HepG2 (cell line): ENCODE measurements around the gene BCL2L1. TPM values are rescaled to one million over a fixed set of nuclear protein-coding genes. Genes with fewer than 3 reads are reported as not detected.

Source experiments
- ASH2L ChIP-seq: fragments of 300-600, 200-600 bp; sonication (generic); IDR thresholded peaks from 2 replicates; pipeline ENCODE4 v1.7.0; 2017; ENCODE audit warnings: low read depth, mild to moderate bottlenecking, moderate library complexity, mixed read lengths, low read length; ENCODE audit not compliant: insufficient read length
- ERF ChIP-seq: IDR thresholded peaks from 2 replicates; pipeline ENCODE4 v1.6.1; 2018; ENCODE audit warnings: missing biosample characterization, missing genetic modification reagents
- HHEX ChIP-seq: IDR thresholded peaks from 2 replicates; pipeline ENCODE4 v1.6.1; 2016; ENCODE audit warnings: control low read depth
- HNRNPK ChIP-seq: fragments of 200-400 bp; formaldehyde crosslinking; IDR thresholded peaks from 2 replicates; pipeline ENCODE4 v1.6.1; 2018; ENCODE audit warnings: low read length, low read depth, moderate library complexity, mild to moderate bottlenecking; ENCODE audit not compliant: poor library complexity, severe bottlenecking
- HOXD1 ChIP-seq: sonication (generic); formaldehyde crosslinking; IDR thresholded peaks from 2 replicates; pipeline ENCODE4 v1.5.0; 2020; ENCODE audit warnings: missing genetic modification reagents
- IRF2 ChIP-seq: IDR thresholded peaks from 2 replicates; pipeline ENCODE4 v1.6.1; 2018; ENCODE audit warnings: missing genetic modification reagents, missing compliant biosample characterization
- KDM5B ChIP-seq: sonication (generic); formaldehyde crosslinking; IDR thresholded peaks from 2 replicates; pipeline ENCODE4 v1.4.0; 2020; ENCODE audit warnings: missing genetic modification reagents, mild to moderate bottlenecking, borderline replicate concordance
- KLF11 ChIP-seq: IDR thresholded peaks from 2 replicates; pipeline ENCODE4 v1.6.1; 2016; ENCODE audit warnings: missing compliant biosample characterization
- MAFG ChIP-seq: sonication (generic); formaldehyde crosslinking; IDR thresholded peaks from 2 replicates; pipeline ENCODE4 v1.5.1; 2020; ENCODE audit warnings: mild to moderate bottlenecking, missing genetic modification reagents
- MLLT10 ChIP-seq: sonication (generic); formaldehyde crosslinking; IDR thresholded peaks from 2 replicates; pipeline ENCODE4 v1.4.0; 2020; ENCODE audit warnings: missing genetic modification reagents
- NAIF1 ChIP-seq: sonication (generic); formaldehyde crosslinking; IDR thresholded peaks from 2 replicates; pipeline ENCODE4 v1.5.0; 2020; ENCODE audit warnings: mild to moderate bottlenecking, missing genetic modification reagents, borderline replicate concordance
- PCBP2 ChIP-seq: fragments of 200-400 bp; formaldehyde crosslinking; optimal IDR thresholded peaks from 2 replicates; pipeline ENCODE3; 2018; ENCODE audit warnings: low read length, low read depth; ENCODE audit not compliant: poor library complexity, severe bottlenecking
- PREB ChIP-seq: sonication (generic); formaldehyde crosslinking; IDR thresholded peaks from 2 replicates; pipeline ENCODE4 v1.4.0; 2020; ENCODE audit warnings: missing genetic modification reagents
- PRMT3 ChIP-seq: sonication (generic); formaldehyde crosslinking; IDR thresholded peaks from 2 replicates; pipeline ENCODE4 v1.8.1; 2022; ENCODE audit warnings: low read depth, mild to moderate bottlenecking, moderate library complexity, missing genetic modification reagents, borderline replicate concordance
- SNRNP70 ChIP-seq: fragments of 200-400 bp; formaldehyde crosslinking; IDR thresholded peaks from 2 replicates; pipeline ENCODE4 v1.6.1; 2017; ENCODE audit warnings: mild to moderate bottlenecking, low read depth, low read length, moderate library complexity
- SP140L ChIP-seq: sonication (generic); formaldehyde crosslinking; IDR thresholded peaks from 2 replicates; pipeline ENCODE4 v1.4.0; 2020; ENCODE audit warnings: missing genetic modification reagents, borderline replicate concordance
- TBL1XR1 ChIP-seq: fragments of 150-350 bp; IDR thresholded peaks from 2 replicates; pipeline ENCODE4 v1.6.1; 2014; ENCODE audit warnings: borderline replicate concordance, low read length; ENCODE audit not compliant: partially characterized antibody
- ZBTB26 ChIP-seq: IDR thresholded peaks from 2 replicates; pipeline ENCODE4 v1.6.1; 2016; ENCODE audit warnings: missing compliant biosample characterization, missing genetic modification reagents, borderline replicate concordance
- ZNF446 ChIP-seq: sonication (generic); formaldehyde crosslinking; IDR thresholded peaks from 2 replicates; pipeline ENCODE4 v1.5.0; 2020; ENCODE audit warnings: mild to moderate bottlenecking, missing genetic modification reagents
- ZNF687 ChIP-seq: sonication (generic); formaldehyde crosslinking; IDR thresholded peaks from 2 replicates; pipeline ENCODE4 v1.5.1; 2020; ENCODE audit warnings: mild to moderate bottlenecking, missing genetic modification reagents, moderate library complexity
- ZNF704 ChIP-seq: sonication (generic); formaldehyde crosslinking; IDR thresholded peaks from 2 replicates; pipeline ENCODE4 v1.8.1; 2023; ENCODE audit warnings: mild to moderate bottlenecking, inconsistent platforms, moderate library complexity, missing genetic modification reagents, borderline replicate concordance
- ZNF775 ChIP-seq: sonication (generic); formaldehyde crosslinking; IDR thresholded peaks from 2 replicates; pipeline ENCODE4 v1.4.0; 2020; ENCODE audit warnings: missing genetic modification reagents, mild to moderate bottlenecking, moderate library complexity, borderline replicate concordance
- polyA plus RNA-seq, 8 experiments: library from polyadenylated mRNA; depleted of rRNA in 3 of 8; stranded (reverse) in 7 of 8; unstranded in 1 of 8; fragments of >200 nt; fragmentation: Illumina TruSeq in 4 of 8; extraction: Trizol in 4 of 8; gene quantifications; 2 replicates each; pipeline versions ENCODE4 v1.2.1 to v1.2.3, GENCODE V29; 2011 to 2016; ENCODE audit warnings: low read depth in 4 of 8, missing spikeins in 1 of 8, mixed read lengths in 1 of 8; ENCODE audit not compliant: insufficient read depth in 1 of 8
- total RNA-seq, 5 experiments: library from RNA; depleted of rRNA; stranded (reverse); fragments of >200 nt; fragmentation: Illumina TruSeq; extraction: Trizol; gene quantifications; 2 replicates each; pipeline ENCODE4 v1.2.3, GENCODE V29; 2016; ENCODE audit warnings: low read depth in 1 of 5

The BCL2L1 gene
- total and polyA plus RNA-seq, 2 of the 13 experiments (the other 11 are each of a cell fraction or from before 2014, with no cell fraction given) = 164 to 258 TPM

DNA sequence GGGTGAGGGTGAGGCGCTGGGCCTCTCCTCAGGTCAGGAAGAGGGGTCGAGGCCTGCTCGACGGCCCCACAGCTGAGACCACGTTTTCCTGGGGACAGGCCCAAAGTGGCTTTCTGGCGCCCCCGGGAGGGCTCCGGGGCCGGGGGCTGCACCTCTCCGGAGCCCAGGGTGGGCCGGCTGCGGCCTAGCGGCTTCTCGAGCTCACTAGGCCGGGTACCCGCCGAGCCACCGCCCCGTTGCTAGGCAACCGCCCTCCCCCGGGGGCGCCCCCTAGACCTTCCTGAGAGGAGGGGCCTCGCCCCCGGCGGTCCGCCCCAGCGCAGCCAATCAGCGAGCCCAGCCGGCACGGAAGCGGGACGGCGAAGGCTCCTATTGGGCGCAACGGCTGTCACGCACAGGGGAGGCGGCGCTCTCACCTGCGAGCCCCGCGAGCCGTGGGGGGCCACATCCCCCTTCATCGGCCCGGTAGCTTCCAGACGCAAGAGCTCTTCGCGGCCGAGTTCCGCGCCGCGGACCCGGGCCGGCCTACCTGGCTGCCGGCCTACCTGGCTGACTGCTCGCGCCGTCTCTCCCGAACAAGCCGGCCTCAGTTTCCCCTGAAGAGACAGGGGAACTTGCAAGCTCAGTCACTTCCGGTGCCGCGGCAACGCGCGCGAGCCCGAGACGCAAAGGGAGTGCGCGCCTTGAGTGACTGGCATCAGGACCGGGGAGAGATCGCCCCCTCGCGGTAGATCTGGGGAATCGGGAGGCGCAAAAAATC lies 831 bp upstream of the BCL2L1 start (continued):
- peak; percentile 93 for TF ChIP-seq HNRNPK
- no peak for TF ChIP-seq PREB
- TF ChIP-seq HHEX (CRISPR knock-in tag) = no peak
- TF ChIP-seq PCBP2 = no peak
- TF ChIP-seq ZNF687 (CRISPR knock-in tag) = peak; percentile 98
- 0 out of 2 replicates have a peak, but pooled peaks have one; percentile 27 for TF ChIP-seq KLF11 (CRISPR knock-in tag)
- no peak for TF ChIP-seq SNRNP70
- TF ChIP-seq KDM5B = peak; percentile 99
- 0 out of 2 replicates have a peak, but pooled peaks have one; percentile 61 for TF ChIP-seq MLLT10
- no peak for TF ChIP-seq ZNF775 (CRISPR knock-in tag)
- peak; percentile 78 for TF ChIP-seq ERF (CRISPR knock-in tag)
- peak; percentile 94 for TF ChIP-seq ZNF446 (CRISPR knock-in tag)
- TF ChIP-seq IRF2 = peak; percentile 76
- TF ChIP-seq MAFG (CRISPR knock-in tag) = no peak
- TF ChIP-seq ASH2L = peak; percentile 100
- peak; percentile 84; the same call in 1 of the 2 replicates for TF ChIP-seq PRMT3
- TF ChIP-seq HOXD1 (CRISPR knock-in tag) = peak; percentile 90
- TF ChIP-seq ZBTB26 (CRISPR knock-in tag) = peak; percentile 39; the same call in 1 of the 2 replicates
- TF ChIP-seq ZNF704 (CRISPR knock-in tag) = peak; percentile 74; the same call in 1 of the 2 replicates
- TF ChIP-seq NAIF1 = peak; percentile 61; the same call in 1 of the 2 replicates
- peak; percentile 72; the same call in 1 of the 2 replicates for TF ChIP-seq SP140L (CRISPR knock-in tag)
- peak; percentile 18 for TF ChIP-seq TBL1XR1
